Raji (cell line): ENCODE measurements around the gene CLSTN1.

Source experiments
- POLR2A ChIP-seq: IDR thresholded peaks from 2 replicates; pipeline ENCODE4 v1.6.1; 2011; ENCODE audit warnings: low read depth, low read length, control low read depth; ENCODE audit not compliant: insufficient read depth

Gene CLSTN1

GRCh38 chr1:9823943-9824701, at the start of gene CLSTN1:
Gene CLSTN1 (minus strand): TSS chr1:9823965. CDS start chr1:9823733, 232 bp downstream.
- no peak for TF ChIP-seq POLR2A

- TF ChIP-seq POLR2A: no peak
These were observed 49.6 kb upstream of the CLSTN1 start for GRCh38 chr1:9873385-9873784.

DNA sequence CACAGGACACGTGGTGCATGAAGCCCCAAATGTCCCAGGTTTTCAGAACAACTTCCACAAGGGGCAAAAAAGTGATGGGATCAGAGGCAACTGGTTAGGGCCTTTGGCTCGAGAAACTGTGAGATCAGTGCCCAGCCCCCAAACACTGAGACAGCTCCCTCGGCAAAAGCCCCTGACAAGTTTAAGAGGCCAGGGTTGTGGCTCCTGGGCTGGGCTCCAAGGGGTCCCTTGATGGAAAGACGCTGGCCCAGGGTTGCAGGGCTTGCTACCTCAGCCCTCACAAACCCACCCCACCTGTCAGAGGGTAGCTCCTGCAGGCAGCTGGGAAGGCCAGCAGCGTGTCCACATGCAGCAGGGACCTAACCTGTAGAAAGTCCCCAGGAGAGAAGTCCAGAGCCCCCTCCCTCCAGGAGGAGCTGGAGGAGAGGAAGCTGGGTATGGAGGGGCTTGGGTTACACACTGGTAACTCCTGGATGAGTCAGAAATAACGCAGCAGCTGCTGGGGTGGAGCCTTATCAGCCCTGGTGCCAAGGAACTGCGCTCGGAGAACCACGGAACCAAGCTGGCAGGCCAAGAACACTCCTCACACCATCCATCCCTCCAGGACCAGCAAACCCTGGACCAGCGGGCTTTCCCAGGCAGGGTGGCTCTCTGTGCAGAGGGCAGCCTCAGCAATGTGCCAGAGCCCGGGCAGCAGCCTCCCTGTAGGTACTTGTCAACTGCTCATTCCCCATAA, 48.8 kb upstream of the CLSTN1 start:
- no peak for TF ChIP-seq POLR2A

DNA sequence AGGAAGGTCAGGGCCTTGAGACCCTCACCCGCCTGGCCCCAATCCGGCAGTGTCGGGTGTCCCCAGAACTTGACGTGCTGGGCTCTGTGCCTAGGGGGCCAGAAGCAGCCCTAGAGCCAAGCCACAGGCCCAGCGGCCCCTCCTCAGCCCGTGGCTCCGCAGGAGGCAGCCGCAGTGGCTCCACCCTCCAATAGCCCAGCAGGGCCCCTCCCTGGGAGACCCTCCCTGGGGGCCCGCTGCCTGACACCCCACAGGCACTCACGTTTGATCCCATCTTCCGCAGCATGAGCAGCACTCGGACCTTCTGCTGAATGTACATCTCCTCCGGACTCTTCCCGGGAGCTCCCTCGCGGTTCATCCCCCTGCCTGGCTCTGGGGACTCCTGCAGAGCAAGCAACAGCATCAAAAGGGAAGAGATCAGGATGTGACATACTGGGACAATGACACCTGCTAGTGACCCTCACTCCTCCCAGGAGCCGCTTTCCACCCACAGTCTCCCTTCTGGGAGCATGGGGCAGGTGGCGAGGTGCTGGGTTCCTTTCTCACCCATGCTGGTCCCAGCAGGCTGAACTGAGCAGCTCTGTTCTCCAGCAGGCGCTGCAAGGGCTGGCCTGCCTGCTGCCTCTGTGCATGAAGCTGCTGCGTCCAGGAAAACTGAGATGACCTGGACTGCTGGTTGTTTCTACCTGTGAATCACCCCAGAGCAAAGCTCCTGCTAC, 48.1 kb upstream of the CLSTN1 start:
- no peak for TF ChIP-seq POLR2A

DNA sequence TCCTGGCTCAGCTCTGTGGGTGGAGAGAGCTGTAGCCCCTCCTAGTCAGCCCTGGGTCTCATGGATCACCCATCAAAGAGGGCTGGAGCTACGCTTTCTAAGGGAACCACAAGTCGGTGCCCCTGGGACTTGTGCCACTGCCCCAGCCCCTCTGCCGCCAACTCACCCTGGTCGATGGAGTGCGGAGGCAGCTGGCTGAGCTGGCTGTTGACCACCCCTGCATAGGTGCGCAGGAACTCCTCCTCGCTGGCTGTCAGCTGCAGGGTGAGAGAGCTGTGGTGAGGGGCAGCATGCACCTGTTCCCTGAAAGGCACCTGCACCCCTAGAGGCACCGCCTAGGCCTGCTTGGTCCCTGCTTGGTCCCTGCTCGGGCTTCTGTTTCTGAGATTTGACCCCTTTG, 47.3 kb upstream of the CLSTN1 start:
- TF ChIP-seq POLR2A: no peak

DNA sequence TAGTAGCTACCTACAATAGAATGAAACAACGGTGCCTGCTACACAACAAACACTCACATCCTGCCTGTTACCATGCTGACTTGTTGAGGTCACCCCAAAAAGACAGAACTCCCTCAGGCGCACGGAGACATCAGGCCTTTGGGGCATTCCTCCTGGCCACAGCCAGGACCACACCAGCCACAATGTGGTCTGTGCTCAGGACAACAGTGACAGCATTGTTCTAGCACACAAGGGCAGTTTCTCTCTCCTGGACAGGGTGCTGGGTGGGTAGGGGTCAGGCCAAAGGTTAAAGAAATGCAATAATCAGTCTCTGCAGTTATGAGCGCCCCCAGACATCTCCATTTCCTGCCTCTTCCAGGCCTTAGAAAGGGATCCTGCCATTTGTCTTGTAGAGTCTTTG, 46.8 kb upstream of the CLSTN1 start:
- TF ChIP-seq POLR2A: no peak

GRCh38 chr1:9869831-9870251, 46.1 kb upstream of the CLSTN1 start:
- TF ChIP-seq POLR2A: no peak

GRCh38 chr1:9868244-9868590, 44.5 kb upstream of the CLSTN1 start:
- TF ChIP-seq POLR2A: no peak

- TF ChIP-seq POLR2A: no peak
These were observed 43.9 kb upstream of the CLSTN1 start for GRCh38 chr1:9867408-9868243.

GRCh38 chr1:9866836-9867235, 43.1 kb upstream of the CLSTN1 start:
- TF ChIP-seq POLR2A: no peak

DNA sequence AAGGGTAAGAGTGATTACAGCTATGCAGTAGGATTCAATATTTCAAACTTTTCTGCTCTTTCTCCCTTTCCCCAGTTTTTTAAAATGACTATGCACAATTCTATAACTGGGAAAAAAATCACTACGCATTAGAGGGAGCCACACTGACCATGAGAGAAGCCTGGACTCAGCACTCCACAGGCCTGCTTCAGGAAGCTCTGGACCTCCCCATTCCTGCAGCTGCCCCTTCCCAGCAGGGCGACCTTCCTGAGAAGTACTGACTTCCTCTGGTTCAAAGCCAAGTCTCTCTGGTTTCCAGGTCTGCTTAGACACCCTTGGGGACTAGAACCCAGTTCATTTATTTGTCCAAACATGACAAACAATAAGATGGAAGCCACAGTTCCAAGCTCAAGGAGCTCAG, 42.0 kb upstream of the CLSTN1 start:
- TF ChIP-seq POLR2A: no peak

- no peak for TF ChIP-seq POLR2A
These were observed 39.6 kb upstream of the CLSTN1 start for GRCh38 chr1:9863371-9863770.

GRCh38 chr1:9861360-9861759, 37.6 kb upstream of the CLSTN1 start:
- no peak for TF ChIP-seq POLR2A

DNA sequence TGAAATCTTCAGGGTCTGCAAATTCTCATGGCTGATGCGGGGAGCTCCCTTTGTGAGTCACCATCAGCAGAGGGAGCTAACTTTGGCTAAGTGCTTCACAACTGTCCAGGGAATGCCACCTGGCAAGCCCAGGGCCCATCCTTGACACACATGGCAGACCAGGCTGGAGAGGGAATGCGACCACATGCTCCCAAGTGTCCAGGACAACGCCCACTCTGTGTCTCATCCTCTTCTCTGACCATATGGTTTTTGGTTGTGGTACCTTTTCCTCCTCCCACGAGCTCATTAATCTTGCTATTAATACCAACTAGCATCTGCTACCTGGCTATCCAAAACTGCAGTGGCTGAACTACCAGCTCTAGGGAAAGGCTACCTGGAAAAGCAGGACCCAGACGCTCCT, 37.1 kb upstream of the CLSTN1 start:
- TF ChIP-seq POLR2A: no peak

DNA sequence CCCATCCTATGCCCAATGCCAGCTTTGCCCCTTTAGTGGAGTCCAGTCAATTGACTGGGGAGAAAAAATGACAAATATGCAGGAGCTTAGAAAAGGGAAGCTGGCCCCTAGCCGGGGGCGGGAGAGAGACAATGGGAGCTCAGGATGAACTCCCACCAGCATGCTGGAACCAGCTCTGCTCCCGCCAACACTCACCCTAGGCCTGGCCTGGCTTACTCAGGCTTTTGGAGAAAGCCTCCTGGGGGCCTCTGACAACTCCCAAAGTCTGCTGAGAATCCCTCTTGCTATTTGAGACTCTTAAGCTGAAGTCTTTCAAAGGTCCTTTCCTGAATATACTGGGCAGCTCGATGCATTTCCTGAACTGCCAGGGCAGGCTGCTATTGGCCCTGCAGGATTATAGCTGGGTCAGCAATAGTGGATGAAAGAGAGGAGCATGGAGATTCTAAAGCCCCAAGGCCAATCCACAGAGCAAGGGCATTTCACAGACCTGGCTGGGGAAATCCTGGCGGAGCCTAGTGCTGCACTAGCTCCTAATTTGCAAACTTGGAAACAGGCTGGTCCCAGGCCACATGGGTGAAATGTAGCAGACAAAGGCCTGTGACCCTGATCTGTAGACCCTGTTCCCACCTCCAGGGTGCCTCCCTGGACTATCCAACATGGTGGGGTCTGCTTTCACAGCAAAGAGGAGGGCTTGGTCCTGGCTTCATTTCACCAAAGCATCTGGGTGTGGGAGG, 35.7 kb upstream of the CLSTN1 start:
- no peak for TF ChIP-seq POLR2A
